Measurements from ENCODE around the gene IMMP2L.
"Not testable (repeated sequence)": the region's sequence is repeated elsewhere in the genome, so short reads cannot be mapped to it uniquely, and the experiment has no call there.

The IMMP2L gene

DNA sequence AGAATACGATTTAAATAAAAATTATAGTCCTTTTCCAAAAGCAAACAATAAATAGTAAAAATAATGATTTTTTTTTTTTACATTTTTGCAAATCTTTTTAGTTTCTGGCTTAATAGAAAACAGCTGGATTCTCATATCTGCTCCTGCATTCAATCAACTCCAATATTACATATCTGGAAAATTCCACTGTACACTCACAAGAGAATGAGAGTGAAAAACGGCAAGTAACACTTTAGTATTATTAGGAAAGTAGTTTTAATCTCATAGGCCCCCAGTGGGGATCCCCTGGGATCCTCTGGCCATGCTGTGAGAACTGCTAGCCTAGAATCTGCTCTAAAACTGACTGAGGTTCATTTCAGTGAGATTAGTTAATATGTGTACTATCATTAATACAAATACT, 599.9 kb downstream of the IMMP2L start:
- no peak for DNase-seq

DNA sequence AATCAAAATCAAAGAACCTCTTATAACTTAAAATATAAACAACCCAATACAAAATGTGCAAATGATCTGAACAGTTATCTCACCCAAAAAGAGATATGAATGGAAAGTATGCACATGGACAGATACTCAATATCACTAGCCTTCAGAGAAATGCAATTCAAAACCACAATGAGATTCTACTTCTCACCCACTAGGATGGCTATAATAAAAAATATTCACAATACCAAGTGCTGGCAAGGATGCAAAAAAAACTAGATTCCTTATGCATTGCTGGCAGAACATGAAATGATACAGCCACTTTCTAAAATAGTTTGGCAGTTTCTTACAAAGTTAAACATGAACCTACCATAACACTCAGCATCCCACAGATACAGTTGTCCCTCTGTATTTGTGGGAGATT, 601.5 kb downstream of the IMMP2L start:
- no peak for DNase-seq

DNA sequence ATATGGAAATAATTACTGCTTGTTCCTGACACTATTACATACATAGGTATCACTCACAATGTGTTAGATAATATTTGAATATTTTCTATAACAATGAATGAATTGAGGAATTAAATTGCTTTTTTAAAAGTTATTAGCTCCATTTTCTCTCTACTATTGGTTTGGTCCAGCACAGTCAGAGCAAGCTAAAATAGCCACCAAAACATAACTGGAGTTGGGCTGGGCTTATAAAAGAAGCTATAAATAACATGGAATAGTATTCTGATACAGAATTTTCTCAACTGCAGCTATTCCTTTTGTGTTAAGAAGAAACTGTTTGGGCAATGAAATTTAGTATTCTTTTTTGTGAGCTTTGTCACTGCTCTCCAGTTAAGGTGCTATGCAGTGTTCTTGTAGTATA, 614.0 kb downstream of the IMMP2L start:
- DNase-seq: no peak

DNA sequence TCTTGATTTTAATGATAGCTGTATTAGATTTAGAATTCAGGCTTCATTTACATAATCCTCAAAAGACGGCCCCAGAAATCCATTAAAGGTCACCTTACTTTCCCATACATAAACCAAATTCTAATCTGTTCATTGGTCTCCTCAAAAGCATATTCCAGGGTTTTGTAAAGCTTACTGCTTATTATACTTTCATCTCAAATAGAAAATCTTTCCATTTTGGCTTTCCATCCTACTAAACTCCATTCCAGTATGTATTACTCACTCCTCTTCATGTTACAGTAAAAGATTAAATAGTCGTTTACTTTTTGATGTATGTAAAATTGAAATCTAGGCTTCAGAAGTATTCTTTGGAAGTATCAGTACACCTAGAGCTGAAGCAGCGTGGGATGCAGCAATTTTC, 614.9 kb downstream of the IMMP2L start:
- no peak for DNase-seq

DNA sequence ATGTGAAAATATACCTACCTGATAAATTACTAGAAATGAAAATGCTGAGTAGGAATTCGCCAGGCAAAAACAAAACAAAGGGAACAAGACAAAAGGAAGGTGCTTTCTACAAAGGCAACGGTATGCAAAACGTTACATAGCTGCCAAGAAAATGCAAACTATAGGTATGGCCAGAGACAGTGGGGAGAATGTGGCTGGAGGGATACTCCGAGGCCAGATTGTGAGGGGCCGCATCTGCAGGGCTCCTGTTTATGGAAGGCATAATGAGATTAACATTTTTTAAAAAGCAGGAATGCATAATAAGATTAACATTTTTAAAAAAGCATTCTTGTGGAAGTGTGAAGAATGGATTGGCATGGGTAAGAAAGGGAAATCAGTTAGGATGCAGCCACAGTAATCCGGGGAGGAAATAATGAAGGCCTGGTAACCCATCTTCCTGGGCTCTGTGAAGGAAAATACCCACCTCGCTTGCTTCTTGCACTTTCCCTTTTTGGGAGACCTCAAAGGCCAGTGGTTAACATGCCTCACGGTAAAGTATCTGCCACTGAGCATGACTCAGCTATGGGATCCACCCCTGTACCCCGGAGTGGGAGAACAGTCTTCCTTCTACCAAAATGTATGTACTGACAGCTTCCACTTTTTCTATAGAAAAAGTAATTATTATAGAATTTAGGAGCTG, 617.2 kb downstream of the IMMP2L start:
- no peak for DNase-seq

GRCh38 chr7:110944448-110944847, 617.8 kb downstream of the IMMP2L start:
- no peak for DNase-seq

GRCh38 chr7:110943701-110944345, 618.5 kb downstream of the IMMP2L start:
- no peak for DNase-seq

- no peak for DNase-seq
Observed at GRCh38 chr7:110941385-110941784, 620.9 kb downstream of the IMMP2L start.

DNA sequence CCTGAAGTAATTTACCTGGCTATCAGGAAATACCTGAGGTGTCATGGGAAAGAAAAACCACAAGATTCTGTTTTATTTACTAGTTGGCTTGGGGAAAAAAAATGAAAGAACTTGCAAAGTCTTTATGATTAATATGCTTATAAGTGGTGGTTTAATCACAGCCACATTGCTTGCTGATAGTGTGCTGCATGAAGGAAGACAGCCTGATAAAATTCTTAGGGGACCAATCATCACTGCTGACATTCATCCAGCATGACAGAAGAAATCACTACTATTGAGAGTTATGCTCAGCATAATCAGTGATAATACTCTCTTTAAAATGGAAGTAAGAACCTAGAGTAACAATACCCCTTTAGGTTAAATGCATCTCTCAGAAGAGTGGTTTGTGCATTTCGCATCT, 621.5 kb downstream of the IMMP2L start:
- DNase-seq: no peak

DNA sequence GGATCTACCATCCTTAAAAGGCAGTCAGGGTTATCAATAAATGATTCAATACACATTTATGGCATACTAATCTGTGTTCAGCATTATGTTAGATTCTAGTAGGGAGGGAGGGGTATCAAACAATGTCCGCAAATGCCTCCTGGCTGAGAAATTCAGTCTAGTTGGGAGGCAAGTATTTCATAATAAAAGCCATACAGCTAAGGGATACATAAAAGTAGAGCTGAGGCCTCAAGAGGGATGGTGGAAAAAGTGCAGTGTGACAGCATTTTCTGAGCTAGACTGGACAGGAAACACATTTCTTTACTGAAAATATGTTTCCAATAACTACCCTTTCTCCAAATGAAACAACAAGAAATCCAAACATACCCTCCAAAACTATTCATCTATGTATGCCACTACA, 624.1 kb downstream of the IMMP2L start:
- no peak for DNase-seq

- DNase-seq: not testable (repeated sequence)
Observed at GRCh38 chr7:110936665-110937064, 625.6 kb downstream of the IMMP2L start.

DNA sequence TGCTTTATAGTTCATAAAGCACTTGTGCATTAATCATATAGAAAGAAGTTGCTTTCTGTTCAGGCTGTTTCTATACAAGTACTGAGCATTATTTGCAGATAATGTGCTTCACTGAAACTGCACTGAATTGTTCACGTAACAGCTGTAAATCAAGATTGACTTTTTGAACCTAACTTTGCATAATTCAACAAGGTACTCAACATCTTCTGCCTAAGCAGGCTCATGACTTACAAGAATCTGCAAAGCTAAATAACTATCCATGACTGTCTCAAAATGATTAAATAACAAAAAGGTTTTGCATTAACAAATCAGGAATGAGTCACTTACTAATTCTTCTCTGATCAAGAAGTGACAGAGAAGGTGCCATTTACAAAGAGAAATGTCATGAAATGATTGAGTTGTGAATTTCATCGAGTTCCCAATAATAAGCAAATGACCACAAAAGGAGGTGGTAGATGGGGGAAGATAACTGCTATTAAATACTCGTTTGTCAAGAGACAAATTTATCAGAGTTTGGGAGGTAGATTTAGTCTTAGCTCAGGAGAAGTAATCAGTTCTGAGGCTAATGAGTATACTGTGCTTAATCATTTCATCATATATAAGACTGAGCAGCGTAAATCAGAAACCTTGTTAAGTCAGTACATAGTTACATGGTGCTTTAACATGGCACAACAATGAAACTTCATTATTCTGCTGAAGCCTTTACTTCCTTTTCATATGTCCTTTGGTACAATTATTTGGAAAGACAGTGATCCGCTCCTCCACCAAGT, 632.6 kb downstream of the IMMP2L start:
- no peak for DNase-seq

DNA sequence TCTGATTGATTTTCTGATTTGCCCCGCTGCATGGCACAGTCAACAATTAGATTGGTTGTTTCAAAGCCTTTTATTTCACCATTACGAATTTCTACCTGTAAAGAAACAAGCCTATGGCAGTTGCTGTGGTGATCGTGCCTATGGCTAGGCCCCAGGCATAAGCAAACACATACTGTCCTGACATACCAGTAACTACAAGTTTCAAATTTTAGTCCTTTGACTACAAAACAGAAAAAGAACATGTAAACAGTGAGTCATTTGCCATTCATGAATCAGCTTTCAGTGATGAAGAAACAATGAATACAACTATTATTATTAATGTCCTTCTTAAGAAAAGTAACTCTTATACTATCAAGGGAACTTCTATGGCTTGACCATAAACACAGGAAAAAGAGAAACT, 639.4 kb downstream of the IMMP2L start:
- no peak for DNase-seq

GRCh38 chr7:110921595-110922151, 640.6 kb downstream of the IMMP2L start:
- no peak for DNase-seq

DNA sequence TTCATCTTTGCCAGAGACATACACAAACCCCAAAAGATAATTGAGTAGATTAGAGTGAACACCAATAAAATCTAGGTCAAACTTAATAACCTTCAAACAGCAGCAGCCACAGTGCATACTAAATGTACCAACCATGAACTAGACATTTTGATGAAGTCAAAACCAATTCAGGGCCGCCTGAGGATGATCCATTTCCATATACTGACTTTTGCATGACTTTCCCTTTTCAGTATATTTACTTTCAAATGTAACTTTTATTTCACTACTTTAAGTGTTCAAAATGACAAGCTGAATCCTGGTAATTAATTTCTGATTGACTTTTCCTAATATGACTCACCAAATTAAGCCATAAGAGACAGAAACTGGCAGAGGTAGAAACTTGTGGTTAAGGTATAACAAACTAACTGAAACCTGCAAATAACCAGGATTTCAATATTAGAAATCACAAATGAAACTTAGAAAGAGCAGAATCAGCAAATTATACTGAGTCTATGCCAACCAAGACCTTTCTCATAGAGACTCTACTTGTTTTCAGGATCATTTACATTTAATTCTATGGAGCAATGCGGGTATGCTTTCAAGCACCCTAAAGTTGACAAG, 643.2 kb downstream of the IMMP2L start:
- DNase-seq: no peak

DNA sequence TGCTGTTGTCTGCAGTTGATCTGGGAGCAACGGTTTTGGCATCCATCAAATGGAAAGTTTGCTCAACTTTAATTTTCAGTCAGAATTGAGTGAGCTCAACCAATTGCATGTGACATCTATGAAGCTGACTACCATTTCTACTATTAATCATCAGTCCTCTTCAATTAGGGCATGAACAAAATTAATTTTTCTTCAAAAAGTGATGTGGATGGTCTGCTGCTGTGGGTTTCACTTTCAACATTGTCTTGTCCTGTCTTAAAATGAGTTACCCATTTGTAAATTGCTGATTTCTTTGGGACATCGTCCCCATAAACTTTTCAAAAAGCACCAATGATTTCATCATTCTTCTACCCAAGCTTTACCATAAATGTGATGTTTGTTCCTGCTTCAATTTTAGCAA, 648.0 kb downstream of the IMMP2L start:
- DNase-seq: no peak

- no peak for DNase-seq
Observed at GRCh38 chr7:110911632-110912031, 650.7 kb downstream of the IMMP2L start.

DNA sequence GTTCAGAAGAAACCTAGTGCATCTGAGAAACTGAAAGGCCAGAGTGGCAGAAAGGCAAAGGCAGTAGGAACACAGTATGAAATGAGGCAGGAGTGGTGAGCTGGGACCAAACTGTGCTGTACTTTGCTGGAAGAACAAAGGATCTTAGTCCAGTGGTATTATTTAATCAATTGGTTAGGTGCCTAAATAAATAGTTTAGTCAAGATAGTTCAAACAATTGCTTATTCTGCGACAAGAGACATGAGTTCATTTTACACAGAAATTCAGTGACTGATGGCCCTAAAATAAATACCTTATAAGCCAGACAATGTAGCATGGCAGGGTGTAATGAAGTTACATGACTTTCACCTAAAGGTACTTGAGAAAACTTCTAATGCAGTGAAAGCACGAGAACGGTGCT, 653.2 kb downstream of the IMMP2L start:
- no peak for DNase-seq

DNA sequence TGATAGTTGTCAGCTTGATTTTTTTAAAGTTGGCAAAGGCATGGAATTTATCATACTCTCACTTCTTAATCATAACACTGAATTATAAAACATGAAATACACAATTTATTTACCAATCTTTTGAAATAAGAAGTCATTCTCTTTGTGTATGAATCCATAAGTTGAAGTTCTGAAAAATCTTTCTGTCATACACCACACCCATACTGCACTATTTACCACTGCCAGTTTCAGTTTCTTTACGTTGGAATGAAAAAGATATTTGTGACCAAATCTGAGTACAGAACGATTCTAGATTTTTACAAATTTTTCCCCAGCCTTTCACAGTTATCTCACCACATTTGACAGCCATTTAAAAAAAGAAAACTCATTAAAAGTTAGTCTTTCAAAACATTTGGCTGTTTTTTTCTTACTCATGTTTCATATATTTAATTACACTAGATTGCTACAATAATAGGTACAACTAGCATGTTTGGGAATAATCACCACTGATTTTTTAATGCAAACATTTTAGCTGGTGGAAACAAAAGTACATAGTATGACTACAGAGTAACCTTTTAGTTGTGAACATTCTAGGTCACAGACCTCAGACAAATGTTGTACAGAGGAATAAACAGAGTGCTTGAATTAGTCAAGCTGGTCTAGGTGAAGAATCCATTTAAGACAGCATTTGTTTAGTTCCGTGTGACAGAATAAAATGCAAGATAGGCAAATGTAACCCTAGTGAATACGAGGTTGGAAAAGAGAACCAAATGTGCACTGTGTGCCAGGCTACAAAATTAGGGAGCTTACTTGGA, 656.3 kb downstream of the IMMP2L start:
- DNase-seq: no peak

DNA sequence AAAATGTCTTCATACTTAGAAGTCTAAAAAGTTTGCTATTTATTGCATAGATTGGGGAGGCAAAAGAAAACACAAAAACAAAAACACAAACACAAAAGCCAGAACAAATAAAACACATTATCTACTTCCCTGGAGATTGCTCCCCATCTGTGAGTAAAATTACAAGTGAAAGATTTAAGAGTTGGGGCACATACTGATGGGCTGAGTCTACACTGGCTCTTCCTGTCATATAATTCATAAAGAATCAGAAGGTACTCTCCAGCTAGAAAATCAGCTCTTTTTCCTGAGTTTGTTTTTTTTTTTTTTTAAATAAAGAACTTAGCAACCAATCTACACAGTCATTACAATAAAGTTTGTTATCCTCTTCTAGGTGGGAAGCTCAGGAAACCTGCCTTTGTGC, 663.8 kb downstream of the IMMP2L start:
- no peak for DNase-seq

- no peak for DNase-seq
Observed at GRCh38 chr7:110897538-110897937, 664.8 kb downstream of the IMMP2L start.

DNA sequence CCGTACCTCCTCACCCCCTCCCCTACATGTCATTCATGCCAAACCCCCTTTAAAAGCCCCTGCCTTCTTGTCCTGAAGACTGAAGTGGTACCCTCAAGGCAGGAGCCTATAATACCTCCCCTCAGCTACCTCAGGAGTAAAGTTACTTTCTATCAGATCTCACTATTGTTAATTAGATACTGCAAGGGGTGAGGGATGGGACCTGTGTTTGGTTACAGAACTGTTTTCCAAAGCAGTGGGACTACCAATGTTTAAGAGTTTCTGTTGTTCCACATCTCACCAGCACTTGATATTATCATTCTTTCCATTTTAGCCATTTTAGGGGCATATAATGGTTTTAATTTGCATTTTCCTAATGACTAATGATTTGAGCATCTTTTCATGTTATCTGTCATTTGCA, 668.2 kb downstream of the IMMP2L start:
- DNase-seq: no peak

- DNase-seq: no peak
Observed at GRCh38 chr7:110891197-110891596, 671.1 kb downstream of the IMMP2L start.

All from GDM1 (cell line).